SK-N-SH (cell line): ENCODE results near the gene SMLR1. TPM values are rescaled to one million over a fixed set of nuclear protein-coding genes. Genes with fewer than 3 reads are reported as not detected.
A peak's percentile ranks its signal among the peaks of the same experiment; 100 is the strongest.

Experiments
- CTCF ChIA-PET: fragments of 300-600, 350-600 bp; formaldehyde crosslinking; extraction: SDS; loops from one replicate; lab custom pipeline; 2021; lab: Yijun Ruan, JAX
- POLR2A ChIA-PET: fragments of 350-600 bp; sonication (Branson Sonifier 250); formaldehyde crosslinking; extraction: SDS; loops from one replicate; lab custom pipeline; 2020; ENCODE audit warnings: antibody characterized with exemption, inconsistent platforms; lab: Yijun Ruan, JAX
- DNase-seq: peaks from one replicate; pipeline ENCODE4 v3.0.0; 2012
- H2AFZ ChIP-seq: fragments of 200-600 bp; sonication (generic); 2 replicates; pipeline ENCODE4 v1.8.1; 2016; ENCODE audit warnings: antibody characterized with exemption, mild to moderate bottlenecking, low read depth
- H3F3A ChIP-seq: fragments of 200-600 bp; sonication (generic); replicated peaks from 2 replicates; pipeline ENCODE3; 2016; ENCODE audit warnings: antibody characterized with exemption, mild to moderate bottlenecking; ENCODE audit not compliant: insufficient read depth
- H3K27ac ChIP-seq, 2 experiments: fragments of 200-500 bp in 1 of 2; fragments of 200-600 bp in 1 of 2; sonication (Bioruptor generic) in 1 of 2; sonication (generic), shearing (Covaris generic) in 1 of 2; 2 replicates each; pipeline versions ENCODE4 v1.5.1 to v1.6.1; 2014 to 2016; ENCODE audit warnings: low read depth in 2 of 2, inconsistent platforms in 1 of 2, low read length in 1 of 2, mild to moderate bottlenecking in 1 of 2, mixed read lengths in 1 of 2
- H3K27me3 ChIP-seq: fragments of 200-600 bp; sonication (generic), shearing (Covaris generic); 2 replicates; pipeline ENCODE4 v1.6.1; 2016; ENCODE audit warnings: mixed run types; ENCODE audit not compliant: insufficient read depth
- H3K36me3 ChIP-seq, 2 experiments: fragments of 200-500 bp in 1 of 2; fragments of 200-600 bp in 1 of 2; sonication (Bioruptor generic) in 1 of 2; sonication (generic) in 1 of 2; replicated peaks in 1 of 2; 2 replicates each; pipeline versions ENCODE3 to v1.5.1; 2014 to 2016; ENCODE audit warnings: low read length in 1 of 2, mild to moderate bottlenecking in 1 of 2; ENCODE audit not compliant: insufficient read depth in 2 of 2, control insufficient read depth in 1 of 2
- H3K4me1 ChIP-seq, 2 experiments: fragments of 200-500 bp in 1 of 2; fragments of 200-600 bp in 1 of 2; sonication (Bioruptor generic) in 1 of 2; sonication (generic), shearing (Covaris generic) in 1 of 2; 2 replicates each; pipeline versions ENCODE4 v1.5.1 to v1.6.1; 2014 to 2016; ENCODE audit warnings: low read depth in 1 of 2, low read length in 1 of 2, mixed run types in 1 of 2; ENCODE audit not compliant: insufficient read depth in 2 of 2, control insufficient read depth in 1 of 2
- H3K4me2 ChIP-seq: fragments of 200-600 bp; sonication (generic), shearing (Covaris generic); 2 replicates; pipeline ENCODE4 v1.6.1; 2017; ENCODE audit warnings: mixed run types
- H3K4me3 ChIP-seq, 2 experiments: fragments of 200-500 bp in 1 of 2; fragments of 200-600 bp in 1 of 2; sonication (Bioruptor generic) in 1 of 2; sonication (generic), shearing (Covaris generic) in 1 of 2; 2 replicates each; pipeline versions ENCODE4 v1.5.1 to v1.8.1; 2014 to 2016; ENCODE audit warnings: low read depth in 2 of 2, inconsistent platforms in 1 of 2, low read length in 1 of 2, mild to moderate bottlenecking in 1 of 2, mixed read lengths in 1 of 2, moderate library complexity in 1 of 2
- H3K79me2 ChIP-seq: fragments of 200-600 bp; sonication (generic); 2 replicates; pipeline ENCODE4 v1.8.1; 2017; ENCODE audit warnings: mild to moderate bottlenecking; ENCODE audit not compliant: insufficient read depth
- H3K9ac ChIP-seq: fragments of 200-600 bp; sonication (generic); 2 replicates; pipeline ENCODE4 v1.6.1; 2017; ENCODE audit warnings: mixed run types
- H3K9me2 ChIP-seq: fragments of 200-600 bp; sonication (generic); 2 replicates; pipeline ENCODE4 v1.6.1; 2017; ENCODE audit warnings: mixed run types
- H3K9me3 ChIP-seq: fragments of 200-600 bp; sonication (generic); 2 replicates; pipeline ENCODE4 v1.6.1; 2017; ENCODE audit warnings: mixed run types, mild to moderate bottlenecking, moderate library complexity
- H4K20me1 ChIP-seq: fragments of 200-600 bp; sonication (generic); 2 replicates; pipeline ENCODE4 v1.6.1; 2017; ENCODE audit warnings: mild to moderate bottlenecking, mixed run types; ENCODE audit not compliant: insufficient read depth
- MXI1 ChIP-seq: IDR thresholded peaks from 2 replicates; pipeline ENCODE4 v1.6.1; 2012; ENCODE audit warnings: mild to moderate bottlenecking, low read depth, low read length, improper control_type of control experiment
- RAD21 ChIP-seq: IDR thresholded peaks from 2 replicates; pipeline ENCODE4 v1.6.1; 2012; ENCODE audit warnings: mild to moderate bottlenecking, low read length
- SMC3 ChIP-seq: IDR thresholded peaks from 2 replicates; pipeline ENCODE4 v1.6.1; 2012; ENCODE audit warnings: low read depth, low read length, improper control_type of control experiment
- WGBS: methylation state at CpG from one replicate; pipeline ENCODE4 v1.1.6; 2017; ENCODE audit warnings: low lambda C conversion rate; 5-methylcytosine and 5-hydroxymethylcytosine counted together
- polyA plus RNA-seq, 3 experiments: library from polyadenylated mRNA; depleted of rRNA; stranded (reverse); fragments of >200 nt; gene quantifications; 2 replicates each; pipeline ENCODE4 v1.2.3, GENCODE V29; 2012
- TF ChIP-seq, protein P1 (sequence below): fragments of 200-600 bp; sonication (generic); IDR thresholded peaks from 2 replicates; pipeline ENCODE4 v1.6.1; 2017; ENCODE audit warnings: antibody characterized with exemption, mild to moderate bottlenecking, moderate library complexity

The SMLR1 gene
- polyA plus RNA-seq, 1 of the 3 experiments (the other 2 are of a cell fraction): 0.03 TPM

DNA sequence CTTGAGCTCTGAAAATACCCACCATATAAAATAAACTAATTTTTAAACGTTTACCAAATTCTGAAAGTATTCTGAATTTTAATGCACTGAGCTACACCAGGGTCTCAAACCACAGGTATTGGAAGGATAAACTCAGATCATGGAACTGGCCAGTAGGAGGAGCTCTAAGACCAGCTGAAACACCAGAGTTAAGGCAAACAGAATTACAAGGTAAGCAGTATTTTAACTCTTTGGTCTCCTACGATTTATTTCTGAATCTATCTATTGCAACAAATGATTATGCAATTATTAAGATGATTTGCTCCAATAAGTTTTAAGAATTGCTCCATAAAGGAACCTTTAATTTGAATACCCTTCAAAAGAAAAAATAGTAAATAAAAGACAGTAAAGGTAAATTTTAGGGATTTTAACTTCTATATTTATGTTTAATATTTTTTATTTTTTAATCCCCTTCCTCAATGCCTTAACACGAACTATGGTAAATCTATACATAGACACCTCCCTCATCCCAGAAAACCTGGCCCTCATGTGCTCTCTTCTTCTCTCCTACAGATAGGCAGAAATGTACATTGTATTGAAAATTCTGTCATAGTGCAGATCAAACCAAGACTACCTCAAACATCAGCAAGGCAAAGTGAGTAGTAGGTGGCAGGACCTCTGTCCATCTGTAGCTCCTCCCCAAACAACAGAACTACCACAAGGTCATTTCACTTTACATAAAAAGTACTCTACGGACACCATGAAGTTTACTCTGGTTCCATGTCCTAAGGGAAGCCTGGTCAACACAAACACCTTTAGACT lies 58.4 kb downstream of the SMLR1 start:
- H3K9ac ChIP-seq: no peak overlapping the region
- H3K9me2 ChIP-seq: no peaks in the 10 kb centered on the region
- ChIA-PET CTCF (interaction anchor here (0.6 to 2.5 kb wide), 25 partner anchors 8 to 1024 kb away, joined by 3 to 32 read pairs (median 4); partner anchors contain the start of gene MED23), POLR2A (interaction anchor here (1.0 kb wide), 1 partner anchor 743 kb away, joined by 3 read pairs; the partner anchor contains the start of gene MED23)
- no peak overlapping the region for H3K4me2 ChIP-seq
- peak; percentile 45 for DNase-seq
- H3K36me3 ChIP-seq: no peaks in the 10 kb centered on the region
- H3F3A ChIP-seq: peaks cover 3% of the 10 kb centered on the region
- no peak overlapping the region for H3K27ac ChIP-seq
- H2AFZ ChIP-seq: no peak overlapping the region
- H3K27me3 ChIP-seq: peaks cover 9% of the 10 kb centered on the region; the same call in 1 of the 2 replicates
- H3K4me3 ChIP-seq: no peak overlapping the region
- no peaks in the 10 kb centered on the region; a peak in 1 of 4 replicates for H3K4me1 ChIP-seq
- H3K9me3 ChIP-seq: no peaks in the 10 kb centered on the region
- peak; percentile 94 for TF ChIP-seq RAD21
- no peak for TF ChIP-seq MXI1
- peak; percentile 73 for TF ChIP-seq SMC3
- TF ChIP-seq, protein P1, sequence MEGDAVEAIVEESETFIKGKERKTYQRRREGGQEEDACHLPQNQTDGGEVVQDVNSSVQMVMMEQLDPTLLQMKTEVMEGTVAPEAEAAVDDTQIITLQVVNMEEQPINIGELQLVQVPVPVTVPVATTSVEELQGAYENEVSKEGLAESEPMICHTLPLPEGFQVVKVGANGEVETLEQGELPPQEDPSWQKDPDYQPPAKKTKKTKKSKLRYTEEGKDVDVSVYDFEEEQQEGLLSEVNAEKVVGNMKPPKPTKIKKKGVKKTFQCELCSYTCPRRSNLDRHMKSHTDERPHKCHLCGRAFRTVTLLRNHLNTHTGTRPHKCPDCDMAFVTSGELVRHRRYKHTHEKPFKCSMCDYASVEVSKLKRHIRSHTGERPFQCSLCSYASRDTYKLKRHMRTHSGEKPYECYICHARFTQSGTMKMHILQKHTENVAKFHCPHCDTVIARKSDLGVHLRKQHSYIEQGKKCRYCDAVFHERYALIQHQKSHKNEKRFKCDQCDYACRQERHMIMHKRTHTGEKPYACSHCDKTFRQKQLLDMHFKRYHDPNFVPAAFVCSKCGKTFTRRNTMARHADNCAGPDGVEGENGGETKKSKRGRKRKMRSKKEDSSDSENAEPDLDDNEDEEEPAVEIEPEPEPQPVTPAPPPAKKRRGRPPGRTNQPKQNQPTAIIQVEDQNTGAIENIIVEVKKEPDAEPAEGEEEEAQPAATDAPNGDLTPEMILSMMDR: peak; percentile 96
- no peaks in the 10 kb centered on the region for H4K20me1 ChIP-seq
- no peaks in the 10 kb centered on the region for H3K79me2 ChIP-seq
- 4% methylated on average over 4 of the region's 4 CpGs for WGBS

Other genes starting within 250 kb of the SMLR1 start
- 1.4 and 1.9 TPM in 2 replicates for gene EPB41L2, start 235.8 kb downstream of the SMLR1 start, polyA plus RNA-seq (2012; rRNA removed)